Measurements from ENCODE around the gene STARD3. TPM values are rescaled to one million over a fixed set of nuclear protein-coding genes. Genes with fewer than 3 reads are reported as not detected.

Gene STARD3
- total RNA-seq, 1 experiment from 2014 or later, result 75.3 TPM

GRCh38 chr17:39669897-39670735 is 33.2 kb downstream of the STARD3 start:
- Mint-ChIP-seq H3K27ac (no peak overlapping the region), H3K4me1 (peaks cover 33% of the 10 kb centered on the region), H3K36me3 (no peaks in the 10 kb centered on the region), H3K27me3 (ENCODE audit: low read depth) (peaks cover 47% of the 10 kb centered on the region), H3K4me3 (no peak overlapping the region), H3K9me3 (no peaks in the 10 kb centered on the region)
- no peak for DNase-seq (ENCODE audit: low spot score)
- ATAC-seq, result no peak
- POLR2A ChIA-PET, result no interaction called here
- TF ChIP-seq GABPB1 (CRISPR knock-in tag; IDR thresholded peaks at IDR 0.05) (no peak), RELA (CRISPR knock-in tag; IDR thresholded peaks at IDR 0.05; ENCODE audit: borderline replicate concordance) (0 out of 2 replicates have a peak, but pooled peaks have one; percentile 13)
- CTCF ChIA-PET, result interaction anchor here (0.5 to 18.0 kb wide), 13 partner anchors 18 to 122 kb away, joined by 3 to 876 read pairs (median 12); partner anchors contain the start of genes MIEN1, PGAP3 and PPP1R1B

DNA sequence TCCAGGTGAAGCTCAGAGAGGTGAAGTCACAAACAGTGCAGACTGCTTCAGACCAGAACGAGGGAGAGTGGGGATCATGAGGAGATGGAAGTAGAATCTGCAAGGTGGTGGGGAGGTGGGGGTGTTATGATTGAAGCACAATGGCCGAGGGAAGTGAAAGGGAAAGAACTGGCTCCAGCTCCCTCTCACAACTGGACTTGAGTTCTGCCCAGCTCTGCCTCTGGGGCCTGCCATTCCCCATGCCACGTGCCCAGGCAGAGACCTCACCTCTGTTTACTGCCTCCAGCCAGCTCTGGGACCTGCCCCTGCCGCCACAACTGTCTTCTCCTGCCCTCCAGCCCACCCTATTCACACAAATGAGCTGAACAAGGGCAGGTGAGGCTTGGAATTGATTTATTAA is 33.8 kb downstream of the STARD3 start:
- no peaks in the 10 kb centered on the region for H3K9me3 Mint-ChIP-seq
- DNase-seq (ENCODE audit: low spot score) (no peak), ATAC-seq (no peak)
- H3K4me1 Mint-ChIP-seq, result peaks cover 32% of the 10 kb centered on the region
- H3K27me3 Mint-ChIP-seq (ENCODE audit: low read depth), result peaks cover 45% of the 10 kb centered on the region
- TF ChIP-seq, protein P1, sequence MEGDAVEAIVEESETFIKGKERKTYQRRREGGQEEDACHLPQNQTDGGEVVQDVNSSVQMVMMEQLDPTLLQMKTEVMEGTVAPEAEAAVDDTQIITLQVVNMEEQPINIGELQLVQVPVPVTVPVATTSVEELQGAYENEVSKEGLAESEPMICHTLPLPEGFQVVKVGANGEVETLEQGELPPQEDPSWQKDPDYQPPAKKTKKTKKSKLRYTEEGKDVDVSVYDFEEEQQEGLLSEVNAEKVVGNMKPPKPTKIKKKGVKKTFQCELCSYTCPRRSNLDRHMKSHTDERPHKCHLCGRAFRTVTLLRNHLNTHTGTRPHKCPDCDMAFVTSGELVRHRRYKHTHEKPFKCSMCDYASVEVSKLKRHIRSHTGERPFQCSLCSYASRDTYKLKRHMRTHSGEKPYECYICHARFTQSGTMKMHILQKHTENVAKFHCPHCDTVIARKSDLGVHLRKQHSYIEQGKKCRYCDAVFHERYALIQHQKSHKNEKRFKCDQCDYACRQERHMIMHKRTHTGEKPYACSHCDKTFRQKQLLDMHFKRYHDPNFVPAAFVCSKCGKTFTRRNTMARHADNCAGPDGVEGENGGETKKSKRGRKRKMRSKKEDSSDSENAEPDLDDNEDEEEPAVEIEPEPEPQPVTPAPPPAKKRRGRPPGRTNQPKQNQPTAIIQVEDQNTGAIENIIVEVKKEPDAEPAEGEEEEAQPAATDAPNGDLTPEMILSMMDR (IDR thresholded peaks at IDR 0.05), result no peak
- TF ChIP-seq ZNF416 (CRISPR knock-in tag; IDR thresholded peaks at IDR 0.05) (no peak), HMGA2 (CRISPR knock-in tag; IDR thresholded peaks at IDR 0.05) (no peak), ZBTB21 (CRISPR knock-in tag; IDR thresholded peaks at IDR 0.05; ENCODE audit: borderline replicate concordance) (no peak), USF1 (CRISPR knock-in tag; IDR thresholded peaks at IDR 0.05) (no peak), ZNF671 (CRISPR knock-in tag; IDR thresholded peaks at IDR 0.05) (no peak), SMAD4 (CRISPR knock-in tag; IDR thresholded peaks at IDR 0.05) (no peak), ZNF396 (CRISPR knock-in tag; IDR thresholded peaks at IDR 0.05; ENCODE audit: borderline replicate concordance) (no peak), ZSCAN18 (CRISPR knock-in tag; IDR thresholded peaks at IDR 0.05) (no peak), JAZF1 (CRISPR knock-in tag; IDR thresholded peaks at IDR 0.05) (no peak), NR1H2 (CRISPR knock-in tag; IDR thresholded peaks at IDR 0.05) (no peak), ATF1 (CRISPR knock-in tag; IDR thresholded peaks at IDR 0.05) (no peak), MYBL2 (CRISPR knock-in tag; IDR thresholded peaks at IDR 0.05) (no peak), FOXJ3 (CRISPR knock-in tag; IDR thresholded peaks at IDR 0.05; ENCODE audit: borderline replicate concordance) (no peak)
- TF ChIP-seq, protein P2, sequence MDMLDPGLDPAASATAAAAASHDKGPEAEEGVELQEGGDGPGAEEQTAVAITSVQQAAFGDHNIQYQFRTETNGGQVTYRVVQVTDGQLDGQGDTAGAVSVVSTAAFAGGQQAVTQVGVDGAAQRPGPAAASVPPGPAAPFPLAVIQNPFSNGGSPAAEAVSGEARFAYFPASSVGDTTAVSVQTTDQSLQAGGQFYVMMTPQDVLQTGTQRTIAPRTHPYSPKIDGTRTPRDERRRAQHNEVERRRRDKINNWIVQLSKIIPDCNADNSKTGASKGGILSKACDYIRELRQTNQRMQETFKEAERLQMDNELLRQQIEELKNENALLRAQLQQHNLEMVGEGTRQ (CRISPR knock-in tag; IDR thresholded peaks at IDR 0.05), result no peak
- TF ChIP-seq, protein P3, sequence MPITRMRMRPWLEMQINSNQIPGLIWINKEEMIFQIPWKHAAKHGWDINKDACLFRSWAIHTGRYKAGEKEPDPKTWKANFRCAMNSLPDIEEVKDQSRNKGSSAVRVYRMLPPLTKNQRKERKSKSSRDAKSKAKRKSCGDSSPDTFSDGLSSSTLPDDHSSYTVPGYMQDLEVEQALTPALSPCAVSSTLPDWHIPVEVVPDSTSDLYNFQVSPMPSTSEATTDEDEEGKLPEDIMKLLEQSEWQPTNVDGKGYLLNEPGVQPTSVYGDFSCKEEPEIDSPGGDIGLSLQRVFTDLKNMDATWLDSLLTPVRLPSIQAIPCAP (CRISPR knock-in tag; IDR thresholded peaks at IDR 0.05), result no peak
- TF ChIP-seq, protein P4, sequence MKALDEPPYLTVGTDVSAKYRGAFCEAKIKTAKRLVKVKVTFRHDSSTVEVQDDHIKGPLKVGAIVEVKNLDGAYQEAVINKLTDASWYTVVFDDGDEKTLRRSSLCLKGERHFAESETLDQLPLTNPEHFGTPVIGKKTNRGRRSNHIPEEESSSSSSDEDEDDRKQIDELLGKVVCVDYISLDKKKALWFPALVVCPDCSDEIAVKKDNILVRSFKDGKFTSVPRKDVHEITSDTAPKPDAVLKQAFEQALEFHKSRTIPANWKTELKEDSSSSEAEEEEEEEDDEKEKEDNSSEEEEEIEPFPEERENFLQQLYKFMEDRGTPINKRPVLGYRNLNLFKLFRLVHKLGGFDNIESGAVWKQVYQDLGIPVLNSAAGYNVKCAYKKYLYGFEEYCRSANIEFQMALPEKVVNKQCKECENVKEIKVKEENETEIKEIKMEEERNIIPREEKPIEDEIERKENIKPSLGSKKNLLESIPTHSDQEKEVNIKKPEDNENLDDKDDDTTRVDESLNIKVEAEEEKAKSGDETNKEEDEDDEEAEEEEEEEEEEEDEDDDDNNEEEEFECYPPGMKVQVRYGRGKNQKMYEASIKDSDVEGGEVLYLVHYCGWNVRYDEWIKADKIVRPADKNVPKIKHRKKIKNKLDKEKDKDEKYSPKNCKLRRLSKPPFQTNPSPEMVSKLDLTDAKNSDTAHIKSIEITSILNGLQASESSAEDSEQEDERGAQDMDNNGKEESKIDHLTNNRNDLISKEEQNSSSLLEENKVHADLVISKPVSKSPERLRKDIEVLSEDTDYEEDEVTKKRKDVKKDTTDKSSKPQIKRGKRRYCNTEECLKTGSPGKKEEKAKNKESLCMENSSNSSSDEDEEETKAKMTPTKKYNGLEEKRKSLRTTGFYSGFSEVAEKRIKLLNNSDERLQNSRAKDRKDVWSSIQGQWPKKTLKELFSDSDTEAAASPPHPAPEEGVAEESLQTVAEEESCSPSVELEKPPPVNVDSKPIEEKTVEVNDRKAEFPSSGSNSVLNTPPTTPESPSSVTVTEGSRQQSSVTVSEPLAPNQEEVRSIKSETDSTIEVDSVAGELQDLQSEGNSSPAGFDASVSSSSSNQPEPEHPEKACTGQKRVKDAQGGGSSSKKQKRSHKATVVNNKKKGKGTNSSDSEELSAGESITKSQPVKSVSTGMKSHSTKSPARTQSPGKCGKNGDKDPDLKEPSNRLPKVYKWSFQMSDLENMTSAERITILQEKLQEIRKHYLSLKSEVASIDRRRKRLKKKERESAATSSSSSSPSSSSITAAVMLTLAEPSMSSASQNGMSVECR (CRISPR knock-in tag; IDR thresholded peaks at IDR 0.05; ENCODE audit: borderline replicate concordance), result no peak
- CTCF ChIA-PET, result interaction anchor here (1.0 to 18.0 kb wide), 13 partner anchors 18 to 123 kb away, joined by 3 to 876 read pairs (median 12); partner anchors contain the start of genes ERBB2, MIEN1, PGAP3 and PPP1R1B
- H3K27ac Mint-ChIP-seq, result no peak overlapping the region
- POLR2A ChIA-PET, result no interaction called here
- no peak overlapping the region for H3K4me3 Mint-ChIP-seq
- H3K36me3 Mint-ChIP-seq, result no peaks in the 10 kb centered on the region
